ENCODE results near the gene PROB1.

Gene PROB1

GRCh38 chr5:139417214-139417613, 22.3 kb upstream of the PROB1 start:
- TF ChIP-seq GATA3 (IDR thresholded peaks at IDR 0.05; ENCODE audit: low read depth, low read length): no peak
- no peak for TF ChIP-seq GATA2 (IDR thresholded peaks at IDR 0.05; ENCODE audit: low read depth, low read length)

- TF ChIP-seq GATA3 (IDR thresholded peaks at IDR 0.05; ENCODE audit: low read depth, low read length) (no peak), GATA2 (IDR thresholded peaks at IDR 0.05; ENCODE audit: low read depth, low read length) (no peak)
Observed at GRCh38 chr5:139416651-139417050, 21.7 kb upstream of the PROB1 start.

- TF ChIP-seq GATA3 (IDR thresholded peaks at IDR 0.05; ENCODE audit: low read depth, low read length) (no peak), GATA2 (IDR thresholded peaks at IDR 0.05; ENCODE audit: low read depth, low read length) (no peak)
Observed at GRCh38 chr5:139415869-139416268, 21.0 kb upstream of the PROB1 start.

GRCh38 chr5:139415221-139415861, 20.4 kb upstream of the PROB1 start:
- no peak for TF ChIP-seq GATA2 (IDR thresholded peaks at IDR 0.05; ENCODE audit: low read depth, low read length)
- no peak for TF ChIP-seq GATA3 (IDR thresholded peaks at IDR 0.05; ENCODE audit: low read depth, low read length)

- TF ChIP-seq GATA3 (IDR thresholded peaks at IDR 0.05; ENCODE audit: low read depth, low read length) (no peak), GATA2 (IDR thresholded peaks at IDR 0.05; ENCODE audit: low read depth, low read length) (no peak)
Observed at GRCh38 chr5:139414581-139415130, 19.8 kb upstream of the PROB1 start.

- TF ChIP-seq GATA3 (IDR thresholded peaks at IDR 0.05; ENCODE audit: low read depth, low read length): no peak
- no peak for TF ChIP-seq GATA2 (IDR thresholded peaks at IDR 0.05; ENCODE audit: low read depth, low read length)
Observed at GRCh38 chr5:139413963-139414362, 19.1 kb upstream of the PROB1 start.

GRCh38 chr5:139413153-139413552, 18.2 kb upstream of the PROB1 start:
- no peak for TF ChIP-seq GATA2 (IDR thresholded peaks at IDR 0.05; ENCODE audit: low read depth, low read length)
- no peak for TF ChIP-seq GATA3 (IDR thresholded peaks at IDR 0.05; ENCODE audit: low read depth, low read length)

- TF ChIP-seq GATA2 (IDR thresholded peaks at IDR 0.05; ENCODE audit: low read depth, low read length): no peak; the same call in 1 of the 2 replicates
- no peak for TF ChIP-seq GATA3 (IDR thresholded peaks at IDR 0.05; ENCODE audit: low read depth, low read length)
Observed at GRCh38 chr5:139410993-139411828, 16.3 kb upstream of the PROB1 start.

GRCh38 chr5:139410121-139410992, 15.5 kb upstream of the PROB1 start:
- TF ChIP-seq GATA2 (IDR thresholded peaks at IDR 0.05; ENCODE audit: low read depth, low read length) (no peak; the same call in 1 of the 2 replicates), GATA3 (IDR thresholded peaks at IDR 0.05; ENCODE audit: low read depth, low read length) (no peak)

GRCh38 chr5:139408191-139408590, 13.3 kb upstream of the PROB1 start:
- no peak for TF ChIP-seq GATA2 (IDR thresholded peaks at IDR 0.05; ENCODE audit: low read depth, low read length)

GRCh38 chr5:139407517-139407916, 12.6 kb upstream of the PROB1 start:
- TF ChIP-seq GATA3 (IDR thresholded peaks at IDR 0.05; ENCODE audit: low read depth, low read length) (no peak), GATA2 (IDR thresholded peaks at IDR 0.05; ENCODE audit: low read depth, low read length) (no peak)

- TF ChIP-seq GATA2 (IDR thresholded peaks at IDR 0.05; ENCODE audit: low read depth, low read length) (no peak), GATA3 (IDR thresholded peaks at IDR 0.05; ENCODE audit: low read depth, low read length) (no peak)
Observed at GRCh38 chr5:139406963-139407362, 12.1 kb upstream of the PROB1 start.

GRCh38 chr5:139404484-139404840, 9.6 kb upstream of the PROB1 start:
- TF ChIP-seq GATA3 (IDR thresholded peaks at IDR 0.05; ENCODE audit: low read depth, low read length) (no peak), GATA2 (IDR thresholded peaks at IDR 0.05; ENCODE audit: low read depth, low read length) (no peak)

Measured in SH-SY5Y (cell line).